GM18907 (cell line): ENCODE data around the gene CLSTN2.

Source experiments
- ATAC-seq: cut with Tn5 transposase; IDR thresholded peaks from one replicate; pipeline ENCODE4 v1.9.1; 2021; ENCODE audit warnings: mild to moderate bottlenecking, moderate library complexity; ENCODE audit not compliant: unreplicated experiment

The CLSTN2 gene

DNA sequence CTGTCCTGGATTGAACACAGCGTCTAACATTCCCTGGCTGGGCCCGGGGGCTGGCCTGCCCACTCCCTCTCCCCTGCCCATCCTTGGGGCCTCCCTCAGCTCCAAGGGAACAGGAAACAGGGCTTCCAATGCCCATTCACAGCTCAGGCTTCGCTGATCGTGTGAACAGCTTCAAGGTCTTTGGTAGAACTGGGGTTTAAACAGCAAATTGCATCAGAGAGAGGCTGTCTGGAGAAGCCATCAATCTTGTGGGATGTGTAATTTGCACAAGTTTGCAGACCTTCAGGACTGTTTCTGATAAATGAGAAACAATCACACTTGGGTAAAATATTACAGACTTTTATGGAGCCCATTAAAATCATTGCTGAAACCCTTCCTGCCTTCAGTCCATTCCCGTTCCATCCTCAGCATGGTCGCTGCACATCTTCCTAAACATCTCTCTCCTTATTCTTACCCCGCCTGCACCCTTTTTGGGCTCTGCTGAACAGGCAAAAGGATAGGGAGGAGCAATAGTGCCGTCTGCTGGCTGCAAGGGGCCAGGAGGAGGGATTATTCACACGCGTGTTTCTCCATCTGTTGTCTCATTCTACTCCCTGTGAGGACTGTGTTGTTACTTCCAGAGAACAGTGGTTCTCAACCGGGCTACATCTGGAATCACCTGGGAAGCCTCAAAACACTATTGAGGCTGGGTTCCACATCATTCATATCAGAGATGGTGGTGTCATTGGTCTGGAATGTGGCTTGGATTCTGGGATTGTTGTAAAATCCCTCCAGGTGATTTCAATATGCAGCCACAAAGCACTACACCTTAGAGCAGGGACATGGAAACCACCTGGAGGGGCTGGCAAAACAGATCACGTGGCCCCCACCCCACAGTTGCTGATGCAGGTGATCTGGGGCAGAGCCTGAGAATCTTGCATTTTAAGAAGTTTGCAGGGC is 116.3 kb downstream of the CLSTN2 start:
- ATAC-seq = no peak

DNA sequence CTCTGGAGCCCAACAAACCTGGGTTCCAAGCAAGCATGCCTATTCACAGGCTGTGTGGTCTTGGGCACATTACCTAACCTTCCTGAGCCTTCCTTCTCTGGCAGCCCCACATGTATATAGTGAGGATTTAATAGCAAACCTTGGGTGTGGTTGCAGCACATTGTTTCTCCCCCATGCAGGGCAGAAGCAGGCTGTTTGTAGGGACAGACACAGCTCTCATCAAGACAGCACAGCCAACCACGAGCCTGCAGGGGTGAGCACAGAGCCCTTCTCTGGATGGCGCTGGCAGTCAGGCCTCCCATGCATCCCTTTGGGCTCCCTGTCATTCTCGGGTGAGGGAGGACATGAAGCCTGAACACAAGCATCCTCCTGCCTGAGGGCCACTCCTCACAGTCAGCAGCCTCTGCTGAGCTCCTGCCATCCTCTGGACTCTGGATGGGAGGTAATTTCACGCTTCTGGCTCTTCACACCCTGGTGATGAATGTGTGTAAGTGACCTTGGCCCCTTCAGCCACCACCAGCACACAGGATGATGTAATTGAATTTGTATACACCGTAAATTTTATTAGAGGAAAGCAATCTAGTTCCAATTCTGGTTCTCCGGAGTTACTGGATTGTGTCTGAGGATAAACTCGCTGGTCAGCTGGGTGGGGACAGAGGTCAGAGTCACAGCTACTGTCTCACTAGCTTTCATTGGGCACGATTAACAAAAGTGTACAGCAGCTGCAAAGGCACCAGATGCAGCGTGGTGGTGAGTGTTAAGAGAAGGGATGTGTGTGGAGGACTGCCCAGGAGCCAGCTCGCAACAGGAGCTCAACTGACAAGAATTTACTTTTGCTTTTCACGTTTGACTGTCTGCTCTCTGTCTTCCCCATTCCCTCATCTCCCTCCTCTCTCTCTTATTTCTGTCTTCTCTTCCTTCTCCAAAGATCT is 118.1 kb downstream of the CLSTN2 start:
- no peak for ATAC-seq

DNA sequence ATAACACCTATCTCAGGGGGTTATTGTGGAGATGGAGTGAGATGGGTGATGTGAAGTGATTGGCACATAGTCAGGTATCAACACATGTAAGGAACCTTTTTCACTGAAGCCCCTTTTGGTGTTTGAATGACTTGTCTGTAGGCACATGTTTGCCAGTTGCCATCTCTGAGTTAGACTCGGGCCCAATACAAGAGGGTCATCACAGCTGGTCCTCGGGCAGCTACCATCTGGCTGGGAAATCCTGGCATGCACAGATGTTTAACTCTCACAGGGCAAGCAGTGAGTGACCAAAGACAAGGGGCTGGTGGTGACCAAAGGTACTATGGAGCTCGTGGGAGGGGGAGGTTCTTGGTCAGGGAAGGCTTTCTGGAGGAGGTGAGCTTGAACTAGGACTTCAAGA is 118.8 kb downstream of the CLSTN2 start:
- no peak for ATAC-seq

DNA sequence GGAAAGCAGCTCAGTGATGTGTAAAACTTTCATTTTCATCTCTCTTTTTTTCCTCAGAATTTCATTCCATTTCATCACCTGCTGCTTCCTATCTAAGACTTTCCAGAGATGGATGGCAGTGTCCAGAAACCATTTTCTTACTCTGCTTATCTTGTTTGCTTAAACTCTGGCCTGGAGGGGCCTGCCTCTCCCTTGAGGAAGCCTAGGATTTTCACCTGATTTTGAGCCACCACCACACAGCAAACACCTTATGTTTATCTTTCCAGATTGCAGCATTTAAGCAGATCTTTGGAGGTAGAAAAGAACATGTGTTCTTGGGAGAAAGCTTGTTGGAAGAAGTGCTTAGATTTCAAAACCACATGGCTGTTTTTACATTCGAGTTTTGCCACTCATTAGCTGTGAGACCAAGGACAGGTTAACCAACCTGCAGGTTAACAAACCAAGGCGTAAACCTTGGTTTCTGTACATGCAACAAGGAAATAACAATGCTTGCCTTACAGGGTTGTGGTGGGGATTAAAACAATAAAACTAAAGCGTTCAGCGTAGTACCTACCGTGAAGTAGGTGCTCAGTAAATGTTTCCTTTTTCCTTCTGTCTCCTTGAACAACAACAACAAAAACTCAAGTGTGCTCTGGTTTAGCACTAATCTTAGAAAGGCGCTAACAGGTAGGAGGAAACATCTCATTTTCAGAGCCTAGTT is 120.3 kb downstream of the CLSTN2 start:
- no peak for ATAC-seq

DNA sequence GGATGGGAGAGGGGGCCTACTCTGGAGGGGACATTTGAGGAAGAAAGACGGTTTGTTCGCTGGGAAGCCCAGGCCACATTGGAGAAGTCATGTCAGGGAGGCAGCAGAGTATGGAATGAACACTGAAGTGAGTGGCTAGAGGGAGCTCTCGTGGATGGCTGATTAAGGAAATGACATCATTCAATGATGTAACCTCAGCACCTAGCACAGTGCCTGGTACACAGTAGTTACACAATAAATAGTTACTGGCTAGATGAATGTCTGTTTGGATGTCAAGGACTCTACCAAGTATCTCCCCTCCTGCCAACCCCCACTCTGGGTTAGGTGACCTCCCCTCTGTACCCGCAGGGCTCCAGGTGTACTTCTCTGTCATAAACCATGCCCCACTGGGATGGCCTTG is 121.1 kb downstream of the CLSTN2 start:
- no peak for ATAC-seq

DNA sequence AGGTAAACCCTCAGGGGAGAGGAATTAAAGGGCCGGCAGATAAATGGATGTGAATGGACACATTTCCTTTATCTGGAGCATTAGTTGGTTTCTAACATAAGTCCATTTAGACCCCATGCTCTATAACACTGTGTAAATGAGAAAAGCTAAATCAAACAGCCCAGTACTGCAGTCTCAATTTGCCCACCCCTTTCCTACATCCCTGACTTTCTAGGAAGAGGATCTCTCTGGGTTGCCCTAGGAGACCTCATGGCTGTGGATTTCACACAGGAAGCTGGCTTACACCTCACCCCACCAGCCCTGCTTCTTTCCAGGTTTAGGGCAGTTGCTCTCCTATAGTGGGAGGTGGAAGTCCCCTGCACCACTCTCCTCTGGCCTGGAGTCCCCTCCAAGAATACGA is 126.2 kb downstream of the CLSTN2 start:
- ATAC-seq = no peak

DNA sequence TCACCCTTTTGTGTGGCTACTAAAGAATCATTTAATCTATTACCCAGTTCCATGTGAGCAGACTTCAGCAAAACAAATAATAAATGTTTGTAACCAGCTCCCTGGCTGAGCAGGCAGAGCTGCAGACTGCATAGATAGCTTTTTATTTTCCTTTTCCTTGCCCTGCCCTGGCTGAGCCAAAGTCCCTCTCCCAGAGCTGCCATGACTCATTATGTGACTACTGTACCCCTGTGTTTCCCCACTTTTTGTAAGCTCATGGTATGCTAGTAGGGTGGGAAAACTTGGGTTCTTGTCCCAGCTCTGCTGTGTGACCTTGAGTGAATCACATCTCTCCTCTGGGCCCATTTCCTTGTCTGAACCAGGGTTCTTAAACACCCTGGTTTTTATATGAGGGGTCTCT is 127.5 kb downstream of the CLSTN2 start:
- ATAC-seq = no peak

DNA sequence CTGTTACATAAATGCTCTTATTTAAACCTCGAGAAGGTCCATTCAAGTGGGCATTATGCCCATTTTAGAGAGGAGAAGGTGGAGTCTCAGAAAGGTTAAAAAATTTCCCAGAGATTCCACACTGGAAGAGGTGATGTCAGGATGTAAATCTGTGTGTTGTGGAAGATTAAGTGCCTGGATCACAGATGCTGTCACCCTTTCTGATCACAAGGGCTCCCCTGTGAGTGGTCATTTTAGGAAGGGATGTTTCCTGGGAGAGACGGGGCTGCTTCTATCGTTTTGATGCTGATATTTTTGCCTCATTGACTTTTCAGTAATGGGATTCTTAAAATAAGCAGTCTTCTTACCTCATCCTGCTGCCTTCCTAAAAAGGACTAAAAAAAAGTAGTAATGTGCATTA is 132.5 kb downstream of the CLSTN2 start:
- no peak for ATAC-seq

DNA sequence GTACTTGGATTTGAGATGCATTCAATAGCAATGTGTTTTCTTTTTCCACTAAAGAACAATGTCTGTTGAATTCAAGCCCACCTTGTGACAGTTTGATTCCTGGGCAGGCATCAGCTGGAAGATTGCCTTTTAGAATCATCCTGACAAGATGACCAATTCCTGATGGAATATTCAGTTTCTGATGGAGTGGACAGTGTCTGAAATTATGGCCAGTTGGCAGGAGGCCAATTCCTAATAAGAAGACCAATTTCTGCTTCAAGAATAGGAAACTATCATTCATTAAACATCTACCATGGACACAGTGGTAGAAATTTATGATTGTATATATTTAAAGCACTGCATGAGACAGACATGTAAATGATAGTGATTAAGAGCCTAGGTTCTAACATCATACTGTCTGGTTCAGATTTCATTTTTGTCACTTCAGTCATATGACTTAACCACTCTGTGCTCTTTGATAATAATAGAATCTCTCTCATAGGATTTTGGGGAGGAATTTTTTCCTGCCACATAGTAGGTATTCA is 133.6 kb downstream of the CLSTN2 start:
- ATAC-seq = no peak

DNA sequence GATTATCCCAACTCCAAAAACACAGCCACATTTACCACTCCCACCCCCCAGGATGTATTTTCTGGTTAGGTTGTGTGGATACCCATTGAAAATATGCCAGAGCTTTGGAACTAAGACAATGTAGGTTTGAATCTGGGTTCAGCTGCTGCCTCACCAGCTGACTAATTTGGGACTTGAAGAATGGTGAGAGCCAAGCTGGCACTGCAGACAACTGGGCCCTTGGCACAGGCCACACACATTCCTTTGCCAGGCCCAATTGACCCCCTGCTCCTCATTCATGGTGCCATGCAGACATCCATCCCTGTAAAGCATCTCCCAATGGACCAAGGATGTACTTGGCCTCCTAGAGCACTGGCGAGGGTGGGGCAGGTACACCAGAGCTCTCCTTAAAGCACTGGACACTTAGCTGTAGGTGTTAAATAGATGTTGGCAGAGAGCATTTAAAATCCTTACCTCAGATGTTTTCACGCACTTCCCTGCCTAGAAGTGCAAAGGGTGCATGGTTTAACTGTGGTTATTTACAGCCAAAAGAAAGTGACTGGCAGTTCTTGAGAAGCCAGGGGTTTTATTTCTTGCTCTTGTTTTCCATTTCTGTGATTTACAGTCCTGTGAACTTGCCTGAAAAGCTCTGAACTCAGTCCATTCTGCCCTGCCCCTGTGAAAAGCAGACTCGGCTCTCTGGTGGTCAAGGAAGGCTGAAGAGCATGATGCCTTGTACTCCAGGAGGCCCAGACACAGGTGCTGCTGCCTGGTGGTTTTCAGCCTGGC is 138.5 kb downstream of the CLSTN2 start:
- ATAC-seq = no peak

DNA sequence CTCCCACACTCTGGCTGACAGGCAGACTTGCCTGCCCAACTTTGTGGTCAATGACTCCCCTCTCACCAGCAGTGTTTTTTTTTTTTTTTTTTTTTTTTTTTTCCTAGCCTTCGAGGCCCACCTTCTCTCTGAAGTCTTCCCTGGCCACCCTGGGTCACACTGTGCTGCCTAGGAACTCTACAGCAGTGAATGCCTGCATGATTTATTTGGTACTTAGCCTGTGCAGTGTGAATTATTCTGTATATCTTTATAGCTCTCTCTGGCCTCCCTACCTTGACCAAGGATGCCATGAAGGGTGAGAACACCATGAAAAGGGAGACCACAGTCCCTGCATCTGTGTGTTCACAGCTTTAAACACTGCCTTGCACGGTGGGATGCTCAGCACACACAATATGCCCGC is 141.6 kb downstream of the CLSTN2 start:
- no peak for ATAC-seq

DNA sequence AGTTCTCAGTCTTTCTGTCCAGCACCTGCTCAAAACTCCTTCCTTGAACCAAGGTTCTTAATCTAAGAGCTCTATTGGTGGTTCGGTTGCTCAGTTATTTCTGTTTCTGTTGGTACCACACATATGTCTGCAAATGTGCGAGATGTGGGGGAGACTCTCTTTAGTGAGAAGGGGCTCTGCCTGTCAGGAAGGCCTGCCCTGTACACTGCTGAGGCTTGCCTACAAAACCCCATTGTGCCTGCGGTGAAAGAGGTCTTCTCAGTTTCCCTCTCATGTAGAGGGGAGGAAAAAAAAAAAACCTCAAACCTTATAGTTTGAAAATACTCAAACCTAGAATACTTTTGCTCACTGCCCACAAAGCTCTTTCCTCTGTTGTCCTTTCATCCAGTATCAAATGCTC is 142.4 kb downstream of the CLSTN2 start:
- no peak for ATAC-seq

DNA sequence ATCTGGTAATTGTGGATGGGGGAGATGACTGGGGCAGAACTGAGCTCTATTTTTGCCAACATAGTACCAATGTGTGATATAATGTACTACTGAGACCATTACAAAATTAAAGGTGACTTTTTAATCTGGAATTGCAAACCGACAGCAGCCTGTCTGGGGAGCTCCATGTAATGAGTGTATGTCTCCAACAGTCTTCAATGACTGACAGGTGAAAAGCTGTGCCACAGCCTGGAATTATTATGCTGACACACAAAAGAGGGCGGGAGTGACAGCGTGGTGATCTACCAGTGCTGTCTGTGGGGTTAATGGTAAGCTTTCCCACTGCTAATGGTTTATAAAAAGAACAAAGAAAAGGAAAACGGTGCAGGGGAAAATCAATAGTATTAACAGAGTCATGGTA is 143.4 kb downstream of the CLSTN2 start:
- no peak for ATAC-seq

DNA sequence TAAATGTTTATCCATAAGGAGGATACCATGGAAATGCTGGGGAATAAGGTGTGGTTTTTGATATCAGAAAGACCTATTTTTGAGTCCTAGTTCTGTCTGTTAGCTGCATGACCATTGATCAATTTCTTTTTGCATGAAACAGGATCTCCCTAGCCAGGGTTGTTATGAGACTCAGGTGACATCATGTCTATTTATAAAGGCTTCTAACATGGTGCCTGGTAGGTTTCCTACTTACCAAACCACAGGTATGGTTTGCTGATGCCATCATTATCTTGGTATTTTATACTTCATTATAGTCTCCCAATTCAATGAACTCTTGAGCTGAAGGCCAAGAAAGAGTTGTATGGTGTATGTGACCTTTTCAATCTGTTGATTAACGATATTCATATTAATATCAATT is 144.0 kb downstream of the CLSTN2 start:
- no peak for ATAC-seq

DNA sequence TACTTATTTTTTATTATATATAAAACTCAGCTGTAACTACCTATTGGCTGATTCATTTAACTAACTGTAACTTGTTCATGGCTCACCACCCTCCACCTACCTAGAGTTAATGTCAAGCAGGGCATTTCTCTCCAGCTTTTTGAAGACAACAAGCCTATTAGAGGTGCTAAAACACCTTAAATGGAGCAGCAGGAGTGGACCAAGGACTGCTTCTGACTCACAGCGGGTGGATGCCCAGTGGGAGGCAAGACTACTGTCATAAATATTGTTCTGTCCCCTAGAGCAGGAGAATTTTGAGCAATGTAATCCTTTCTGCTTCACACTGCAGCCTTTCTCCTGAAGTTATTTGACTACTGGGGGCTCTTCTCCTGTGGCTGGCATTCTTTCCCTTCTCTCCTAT is 146.9 kb downstream of the CLSTN2 start:
- ATAC-seq = no peak

DNA sequence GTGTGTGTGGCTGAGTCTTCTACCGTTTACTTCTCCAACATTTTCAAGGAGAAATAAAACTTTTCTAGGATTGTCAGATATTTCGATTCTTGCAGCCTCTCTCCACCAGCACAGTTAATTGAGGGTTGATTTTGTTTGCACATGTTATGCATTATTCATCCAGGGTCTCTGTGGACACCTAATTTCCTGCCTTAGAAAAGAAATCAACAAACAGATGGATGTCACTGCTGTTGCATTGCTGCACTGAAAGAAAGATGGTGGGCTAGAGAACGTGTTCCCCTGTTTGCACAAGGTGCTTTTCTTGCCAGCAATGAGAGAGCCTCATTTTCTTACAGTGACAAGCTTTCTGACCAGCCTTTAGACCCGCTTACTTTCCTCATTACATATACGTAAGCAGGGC is 150.0 kb downstream of the CLSTN2 start:
- ATAC-seq = no peak

DNA sequence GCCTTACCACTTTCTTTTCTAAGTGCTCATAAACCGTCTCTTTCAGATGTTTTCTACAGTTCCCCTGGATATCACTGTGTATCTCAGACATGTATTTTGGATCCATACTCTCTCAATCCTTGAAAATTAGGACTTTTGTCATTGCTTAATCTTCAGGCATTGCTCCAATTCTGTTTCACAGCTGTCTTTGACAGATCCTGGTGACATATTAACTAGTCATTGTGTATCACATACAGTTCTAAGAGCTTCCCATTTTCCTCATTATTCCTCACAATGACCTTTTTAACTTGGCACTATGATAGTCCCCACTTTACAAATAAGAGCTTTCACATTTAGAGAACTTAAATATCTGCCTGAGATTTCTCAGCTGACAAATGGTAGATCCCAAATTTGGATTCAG is 151.7 kb downstream of the CLSTN2 start:
- ATAC-seq = no peak

DNA sequence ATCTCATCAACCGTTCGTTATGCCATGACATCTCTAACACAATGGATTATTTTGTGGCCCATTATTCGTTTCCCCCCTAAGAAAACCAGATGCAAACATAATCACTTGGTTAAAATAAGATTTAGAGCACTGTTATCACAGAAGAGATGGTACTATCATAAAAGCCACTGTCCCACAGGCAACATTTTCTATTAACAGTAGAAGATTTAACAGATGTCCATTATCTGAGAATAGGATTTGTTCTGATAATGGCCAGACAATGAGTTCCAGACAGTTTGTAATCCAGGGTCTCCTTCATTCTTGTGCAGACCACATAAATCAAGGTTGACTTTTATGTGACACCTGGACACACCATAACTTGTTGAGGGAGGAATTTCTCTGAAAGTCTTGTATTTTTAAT is 153.1 kb downstream of the CLSTN2 start:
- no peak for ATAC-seq

DNA sequence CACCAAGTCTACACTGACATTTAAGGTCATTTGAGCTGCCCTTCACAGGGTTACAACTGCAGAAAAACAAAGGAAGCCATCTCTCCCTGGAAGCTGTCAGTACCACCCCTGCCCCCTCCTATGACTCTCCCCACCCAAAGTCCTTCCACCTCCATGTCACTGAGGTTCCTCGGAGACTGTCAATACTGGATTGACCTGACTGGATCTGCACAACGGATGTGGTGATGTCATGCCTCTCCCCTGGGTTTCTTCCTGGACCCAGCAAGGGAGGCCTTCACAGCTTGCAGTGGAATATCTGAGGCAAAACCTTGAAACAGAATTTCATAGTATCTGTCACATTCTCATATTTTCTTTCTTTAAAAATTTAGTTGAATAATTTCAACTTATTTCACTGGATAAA is 153.5 kb downstream of the CLSTN2 start:
- no peak for ATAC-seq

DNA sequence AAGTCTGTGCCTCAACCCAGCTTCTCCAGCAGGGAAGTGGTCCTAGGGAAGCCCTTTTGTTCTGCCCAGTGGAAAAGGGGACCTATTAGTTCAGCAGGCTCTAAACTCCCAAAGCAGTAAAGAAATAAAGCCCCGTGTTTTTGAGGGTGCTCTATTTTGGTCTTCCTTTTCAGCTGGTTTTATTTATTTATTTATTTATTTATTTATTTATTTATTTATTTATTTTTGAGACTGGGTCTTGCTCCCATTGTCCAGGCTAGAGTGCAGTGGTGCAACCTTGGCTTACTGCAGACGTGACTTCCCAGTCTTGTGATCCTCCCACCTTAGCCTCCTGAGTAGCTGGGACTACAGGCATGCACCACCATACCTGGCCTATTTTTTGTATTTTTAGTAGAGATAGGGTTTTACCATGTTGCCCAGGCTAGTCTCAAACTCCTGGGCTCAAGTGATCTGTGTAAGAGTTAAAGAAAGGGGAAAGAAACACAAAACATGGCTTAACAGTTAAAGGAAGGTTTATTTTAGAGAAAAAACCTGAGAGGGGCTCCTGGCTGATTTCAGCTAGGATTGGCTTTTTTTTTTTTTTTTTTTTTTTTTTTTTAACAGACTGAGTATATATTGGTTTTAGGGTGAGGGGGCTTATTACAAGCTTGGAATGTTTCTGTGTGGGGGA is 154.6 kb downstream of the CLSTN2 start:
- no peak for ATAC-seq
